Measurements from ENCODE around the gene TECTA.
A peak's percentile ranks its signal among the peaks of the same experiment; 100 is the strongest.

Gene TECTA, protein sequence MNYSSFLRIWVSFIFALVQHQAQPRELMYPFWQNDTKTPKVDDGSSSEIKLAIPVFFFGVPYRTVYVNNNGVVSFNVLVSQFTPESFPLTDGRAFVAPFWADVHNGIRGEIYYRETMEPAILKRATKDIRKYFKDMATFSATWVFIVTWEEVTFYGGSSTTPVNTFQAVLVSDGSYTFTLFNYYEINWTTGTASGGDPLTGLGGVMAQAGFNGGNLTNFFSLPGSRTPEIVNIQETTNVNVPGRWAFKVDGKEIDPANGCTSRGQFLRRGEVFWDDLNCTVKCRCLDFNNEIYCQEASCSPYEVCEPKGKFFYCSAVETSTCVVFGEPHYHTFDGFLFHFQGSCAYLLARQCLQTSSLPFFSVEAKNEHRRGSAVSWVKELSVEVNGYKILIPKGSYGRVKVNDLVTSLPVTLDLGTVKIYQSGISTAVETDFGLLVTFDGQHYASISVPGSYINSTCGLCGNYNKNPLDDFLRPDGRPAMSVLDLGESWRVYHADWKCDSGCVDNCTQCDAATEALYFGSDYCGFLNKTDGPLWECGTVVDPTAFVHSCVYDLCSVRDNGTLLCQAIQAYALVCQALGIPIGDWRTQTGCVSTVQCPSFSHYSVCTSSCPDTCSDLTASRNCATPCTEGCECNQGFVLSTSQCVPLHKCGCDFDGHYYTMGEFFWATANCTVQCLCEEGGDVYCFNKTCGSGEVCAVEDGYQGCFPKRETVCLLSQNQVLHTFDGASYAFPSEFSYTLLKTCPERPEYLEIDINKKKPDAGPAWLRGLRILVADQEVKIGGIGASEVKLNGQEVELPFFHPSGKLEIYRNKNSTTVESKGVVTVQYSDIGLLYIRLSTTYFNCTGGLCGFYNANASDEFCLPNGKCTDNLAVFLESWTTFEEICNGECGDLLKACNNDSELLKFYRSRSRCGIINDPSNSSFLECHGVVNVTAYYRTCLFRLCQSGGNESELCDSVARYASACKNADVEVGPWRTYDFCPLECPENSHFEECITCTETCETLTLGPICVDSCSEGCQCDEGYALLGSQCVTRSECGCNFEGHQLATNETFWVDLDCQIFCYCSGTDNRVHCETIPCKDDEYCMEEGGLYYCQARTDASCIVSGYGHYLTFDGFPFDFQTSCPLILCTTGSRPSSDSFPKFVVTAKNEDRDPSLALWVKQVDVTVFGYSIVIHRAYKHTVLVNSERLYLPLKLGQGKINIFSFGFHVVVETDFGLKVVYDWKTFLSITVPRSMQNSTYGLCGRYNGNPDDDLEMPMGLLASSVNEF (N-terminal part only)

DNA sequence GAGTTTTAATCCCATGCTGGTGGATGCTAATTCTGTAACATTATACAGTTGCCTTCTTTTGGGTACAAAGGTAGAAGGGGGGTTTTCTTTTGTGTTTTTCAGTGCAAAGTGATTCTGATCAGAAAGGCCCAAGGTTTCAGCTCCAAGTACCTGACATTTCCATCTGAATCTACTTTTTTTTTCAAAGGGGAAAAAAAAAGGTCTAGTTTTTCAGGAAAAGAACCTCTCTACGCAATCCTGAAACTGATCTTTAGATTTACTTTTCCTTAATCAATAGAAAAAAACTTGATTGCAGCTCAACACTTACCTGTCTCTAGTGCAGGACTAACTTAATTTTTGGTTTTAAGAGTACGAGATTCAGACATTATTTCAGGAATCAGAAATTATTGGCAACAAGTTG, at the start of gene TECTA:
TSS of gene TECTA (plus strand) at position 301 of the 400 bp plus-strand sequence. CDS start 1,423 bp downstream, outside the sequence.
- DNase-seq (ENCODE audit: low read depth): no peak

DNA sequence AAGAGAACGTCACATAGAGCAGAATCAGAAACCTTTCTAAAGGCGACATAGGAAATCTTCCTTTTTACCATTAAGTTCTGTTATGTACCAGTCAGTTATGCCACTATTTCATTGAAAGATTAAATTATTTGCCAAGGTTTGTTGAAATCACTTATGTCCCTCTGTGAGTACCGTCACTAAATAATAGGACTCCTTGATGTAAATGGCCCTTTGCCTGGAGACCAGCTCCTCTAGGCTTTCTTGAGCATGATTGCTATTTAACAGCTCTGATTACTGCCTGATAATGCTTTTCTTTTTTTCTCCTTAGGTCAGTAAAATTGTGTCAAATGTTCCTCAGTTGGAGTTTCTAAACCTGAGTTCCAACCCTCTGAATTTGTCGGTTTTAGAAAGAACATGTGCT, 47.8 kb upstream of the TECTA start:
- no peak for DNase-seq (ENCODE audit: low read depth)

DNA sequence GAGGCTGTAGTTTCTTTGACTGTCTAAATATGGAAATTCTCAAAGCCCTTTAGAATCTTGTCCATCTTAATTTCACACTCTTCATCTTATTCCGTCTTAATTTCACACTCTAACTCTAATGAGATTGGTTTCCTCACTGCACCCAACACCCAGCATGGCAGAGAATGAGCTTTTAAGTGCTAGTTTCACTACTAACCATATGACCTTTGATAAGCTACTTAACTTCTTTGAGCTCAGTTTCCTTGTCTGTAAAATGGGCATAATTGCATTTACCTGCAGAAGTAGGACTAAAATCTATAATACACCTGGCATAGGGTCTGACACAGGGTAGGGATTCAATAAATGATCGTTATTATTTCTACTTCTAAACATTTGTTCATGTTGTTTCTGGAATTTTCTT, 46.8 kb upstream of the TECTA start:
- no peak for DNase-seq (ENCODE audit: low read depth)

DNA sequence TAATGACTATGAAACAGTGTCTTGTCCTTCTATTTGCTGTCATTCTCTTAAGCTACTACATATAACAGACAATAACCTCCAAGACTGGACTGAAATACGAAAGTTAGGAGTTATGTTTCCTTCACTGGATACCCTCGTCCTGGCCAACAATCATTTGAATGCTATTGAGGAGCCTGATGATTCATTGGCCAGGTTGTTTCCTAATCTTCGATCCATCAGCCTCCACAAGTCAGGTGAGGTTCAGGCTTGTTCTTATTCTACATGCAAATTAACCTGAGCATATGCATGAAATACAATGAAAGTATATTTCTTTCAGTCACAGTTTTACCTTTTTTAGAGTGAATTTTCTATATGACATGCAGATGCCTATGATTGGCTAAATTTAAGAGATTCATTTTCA, 46.0 kb upstream of the TECTA start:
- DNase-seq (ENCODE audit: low read depth): no peak

DNA sequence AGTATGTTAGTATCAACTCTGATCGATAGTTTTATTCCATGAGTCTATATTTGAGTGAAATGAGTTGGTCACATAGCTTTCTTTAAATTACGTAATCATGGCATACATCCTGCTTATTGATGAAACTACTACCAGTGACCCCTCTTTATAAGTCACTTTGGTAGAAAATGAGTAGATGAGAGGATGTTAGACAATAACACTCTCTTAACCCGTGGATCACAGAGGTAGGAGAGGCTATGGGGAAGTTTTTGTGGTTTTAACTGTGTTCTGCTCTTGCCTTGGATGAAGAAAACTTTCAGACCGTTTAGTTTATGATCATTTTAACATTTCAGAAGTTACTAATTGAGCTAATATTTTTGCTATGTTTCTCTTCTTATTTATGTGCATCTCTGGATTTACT, 43.1 kb upstream of the TECTA start:
- no peak for DNase-seq (ENCODE audit: low read depth)

DNA sequence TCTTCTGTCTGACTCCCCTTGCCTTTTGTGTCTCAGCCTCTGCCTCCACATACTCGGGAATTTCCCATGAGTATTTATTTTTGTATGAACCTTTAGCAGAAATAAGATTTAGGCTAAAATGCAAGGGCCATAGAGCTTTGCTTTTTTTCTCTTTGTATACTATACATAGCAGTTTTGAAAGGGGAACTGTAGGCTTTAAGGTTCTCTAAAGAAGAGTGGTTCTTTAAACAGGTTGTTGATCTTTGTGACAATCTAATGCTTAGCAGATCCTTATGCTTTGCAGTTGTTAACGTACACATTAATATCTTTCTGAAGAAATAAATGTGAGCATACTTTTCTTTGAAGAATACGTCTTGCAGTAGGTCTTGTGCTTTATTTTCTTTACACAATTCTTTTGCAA, 42.1 kb upstream of the TECTA start:
- no peak for DNase-seq (ENCODE audit: low read depth)

DNA sequence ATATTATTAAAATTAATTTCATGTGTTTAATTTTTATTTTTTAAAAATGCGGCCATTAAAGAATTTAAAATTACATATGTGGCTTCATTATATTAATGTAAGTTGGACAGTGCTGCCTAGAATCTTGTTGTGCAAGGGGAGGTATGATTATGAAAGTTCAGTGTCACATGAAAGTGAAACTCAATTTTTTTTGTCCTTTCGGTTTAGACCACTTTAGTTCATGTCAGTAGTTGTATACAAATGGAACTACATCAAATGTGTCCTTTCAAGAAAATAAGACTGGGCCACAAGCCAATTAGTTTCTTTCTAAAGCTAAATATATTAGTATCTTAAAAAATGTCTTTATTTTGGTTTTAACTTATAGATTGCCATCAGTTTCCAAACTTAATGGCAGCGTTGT, 41.4 kb upstream of the TECTA start:
- no peak for DNase-seq (ENCODE audit: low read depth)

DNA sequence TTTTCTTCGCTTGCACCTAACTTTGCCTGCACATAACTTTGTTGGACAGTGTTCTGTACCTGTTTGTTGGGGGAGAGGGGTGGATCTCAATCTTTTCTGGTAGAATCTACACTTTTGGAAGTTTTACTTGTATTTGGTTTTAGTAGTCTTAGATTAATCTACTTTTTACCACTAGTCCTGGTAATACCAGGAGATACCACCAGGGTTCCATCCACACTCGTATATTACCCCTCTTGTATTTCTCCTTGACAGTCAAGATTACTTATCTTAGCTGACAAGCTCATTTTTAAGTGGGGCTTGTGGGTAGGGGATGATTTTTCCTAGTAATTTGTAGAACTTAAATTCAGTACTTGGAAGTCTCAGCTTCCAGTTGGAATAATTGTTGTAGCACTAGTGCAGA, 37.3 kb upstream of the TECTA start:
- DNase-seq (ENCODE audit: low read depth): no peak

DNA sequence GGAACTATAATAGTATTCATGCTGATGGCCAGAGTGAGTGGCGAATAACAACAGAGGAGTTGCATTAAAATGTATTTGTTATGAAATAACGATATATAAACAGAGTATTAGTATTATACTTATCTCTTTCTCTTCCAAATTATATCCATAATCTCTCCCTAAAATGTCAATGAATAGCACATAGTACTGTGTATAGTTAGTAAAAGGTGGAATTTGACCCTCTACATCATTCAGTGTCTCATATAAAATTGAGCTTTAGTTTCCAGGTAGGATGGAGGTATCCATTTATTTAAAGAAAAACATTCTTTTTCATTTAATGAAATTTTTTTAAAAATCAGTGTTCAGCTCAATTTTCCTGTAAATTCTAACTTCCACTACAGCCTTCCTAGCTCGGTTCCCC, 34.4 kb upstream of the TECTA start:
- DNase-seq (ENCODE audit: low read depth): no peak

DNA sequence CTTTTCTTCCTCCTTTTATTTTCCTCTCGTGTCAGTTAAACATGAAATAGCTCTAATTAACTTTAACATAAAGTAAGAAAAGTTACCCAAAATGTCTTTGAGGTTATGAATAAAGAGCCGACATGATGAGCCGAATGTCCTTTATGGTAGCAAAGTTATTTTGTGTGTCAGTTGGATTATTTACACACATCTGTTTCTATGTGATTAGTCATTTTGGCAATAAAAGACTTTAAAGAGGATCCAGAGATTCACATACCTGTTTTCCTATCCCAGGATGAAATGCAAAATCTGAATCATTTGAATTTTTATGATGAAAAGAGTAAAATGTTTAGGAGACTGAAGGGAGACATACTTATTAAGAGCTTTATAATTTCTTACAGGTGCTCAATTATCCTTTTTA, 34.0 kb upstream of the TECTA start:
- no peak for DNase-seq (ENCODE audit: low read depth)

DNA sequence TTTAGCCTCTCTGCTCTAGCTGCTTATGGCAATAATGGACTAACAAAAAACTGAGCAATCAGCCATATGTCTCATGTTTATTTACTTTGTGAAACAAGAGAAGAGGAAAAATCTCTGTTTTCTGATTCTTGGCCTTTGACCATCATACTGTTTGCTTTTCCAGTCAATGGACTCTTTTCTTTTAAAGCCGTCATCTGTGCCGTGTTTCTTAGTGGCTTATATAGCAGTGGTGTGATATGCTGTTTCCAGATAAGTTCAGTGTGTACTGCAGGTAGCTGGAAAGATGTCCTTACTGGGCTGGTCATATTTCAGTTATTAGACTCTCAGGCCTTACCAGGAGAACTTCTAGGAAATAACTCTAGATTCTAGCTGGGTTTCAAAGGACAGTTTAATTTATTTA, 33.6 kb upstream of the TECTA start:
- DNase-seq (ENCODE audit: low read depth): no peak

DNA sequence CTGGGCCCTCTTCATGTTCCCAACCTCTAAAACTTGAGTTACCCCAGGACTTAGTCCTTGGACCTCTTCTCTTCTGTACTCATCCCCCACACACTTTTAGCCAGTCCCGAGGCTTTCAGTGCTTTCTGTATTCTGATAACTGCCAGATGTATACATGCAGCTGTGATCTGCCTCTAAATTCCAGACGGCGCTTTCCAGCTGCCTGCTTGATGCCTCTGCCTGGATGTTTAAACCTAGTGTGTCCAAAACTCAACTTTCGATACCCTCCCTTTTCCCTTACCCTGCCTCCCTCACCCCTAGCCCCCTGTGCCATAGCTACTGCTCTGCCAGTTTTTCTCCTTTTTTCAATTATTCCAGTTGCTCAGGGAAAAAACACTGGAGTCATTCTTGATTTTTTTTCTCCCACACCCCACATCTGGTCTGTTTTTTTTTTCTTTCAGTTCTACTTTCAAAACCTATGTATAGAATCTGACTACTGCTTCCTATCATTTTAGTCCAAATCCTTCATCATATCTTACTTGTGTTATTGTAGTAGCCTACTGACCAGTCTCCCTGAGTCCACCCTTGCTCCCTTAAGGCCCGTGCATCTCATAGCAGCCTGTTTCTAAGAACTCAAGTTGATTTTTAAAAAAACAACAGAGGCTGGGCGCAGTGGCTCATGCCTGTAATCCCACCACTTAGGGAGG, 32.9 kb upstream of the TECTA start:
- no peak for DNase-seq (ENCODE audit: low read depth)

DNA sequence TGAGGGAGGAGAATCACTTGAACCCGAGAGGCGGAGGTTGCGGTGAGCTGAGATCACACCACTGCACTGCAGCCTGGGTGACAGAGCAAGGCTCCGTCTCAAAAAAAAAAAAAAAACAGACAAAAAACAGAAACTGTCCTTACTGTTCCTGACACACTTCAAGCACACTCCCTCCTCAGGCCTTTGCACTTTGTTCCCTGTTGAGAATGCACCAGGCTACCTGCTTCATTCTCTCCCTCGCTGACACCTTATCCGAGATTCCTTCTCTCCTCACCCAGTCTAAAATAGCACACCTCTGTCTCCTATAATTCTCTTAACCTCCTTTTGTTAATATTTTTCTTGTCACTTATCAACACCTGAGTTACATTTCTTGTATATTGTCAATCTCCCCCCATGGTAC, 32.3 kb upstream of the TECTA start:
- DNase-seq (ENCODE audit: low read depth): no peak

DNA sequence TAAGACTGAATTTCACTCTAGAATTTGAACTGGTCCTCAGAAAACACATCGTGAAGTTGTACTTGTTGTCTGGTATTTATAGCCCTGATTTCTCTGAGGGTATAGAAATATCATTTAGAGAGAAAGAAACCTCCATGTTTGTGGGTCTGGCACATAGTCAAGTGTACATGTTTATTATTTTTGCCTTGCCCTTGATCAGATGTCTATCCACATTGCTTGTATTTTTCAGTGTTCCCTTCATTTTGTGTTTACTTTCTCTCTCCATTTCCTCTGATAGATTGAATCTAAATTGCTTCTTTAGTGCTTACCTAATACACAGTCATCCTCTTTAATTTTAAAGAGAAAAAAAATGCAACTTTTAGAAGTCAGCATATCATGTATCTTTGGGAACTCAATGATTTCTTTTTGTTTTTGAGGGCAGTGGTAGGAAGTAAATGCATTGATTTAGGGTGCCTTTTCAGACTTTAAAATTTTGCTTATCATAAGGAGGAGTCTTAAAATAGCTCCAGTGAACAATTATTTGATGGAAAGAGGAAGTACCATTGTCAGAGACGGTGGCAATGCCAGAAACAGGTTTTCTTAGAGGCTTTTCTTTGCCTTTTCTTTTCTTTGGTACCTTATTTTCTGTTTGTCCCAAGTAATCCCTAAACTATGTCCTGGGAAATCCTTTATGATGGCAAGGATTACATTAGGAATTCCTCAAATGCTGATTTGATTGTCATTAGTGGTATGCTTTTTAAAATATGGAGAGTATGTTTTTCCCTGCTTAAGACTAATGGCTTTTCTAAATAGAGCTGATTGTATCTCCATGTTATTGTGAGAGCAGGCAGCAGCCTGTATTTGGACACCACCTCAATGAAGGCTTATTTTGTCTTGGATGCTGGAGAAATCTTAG, 29.8 kb upstream of the TECTA start:
- no peak for DNase-seq (ENCODE audit: low read depth)

DNA sequence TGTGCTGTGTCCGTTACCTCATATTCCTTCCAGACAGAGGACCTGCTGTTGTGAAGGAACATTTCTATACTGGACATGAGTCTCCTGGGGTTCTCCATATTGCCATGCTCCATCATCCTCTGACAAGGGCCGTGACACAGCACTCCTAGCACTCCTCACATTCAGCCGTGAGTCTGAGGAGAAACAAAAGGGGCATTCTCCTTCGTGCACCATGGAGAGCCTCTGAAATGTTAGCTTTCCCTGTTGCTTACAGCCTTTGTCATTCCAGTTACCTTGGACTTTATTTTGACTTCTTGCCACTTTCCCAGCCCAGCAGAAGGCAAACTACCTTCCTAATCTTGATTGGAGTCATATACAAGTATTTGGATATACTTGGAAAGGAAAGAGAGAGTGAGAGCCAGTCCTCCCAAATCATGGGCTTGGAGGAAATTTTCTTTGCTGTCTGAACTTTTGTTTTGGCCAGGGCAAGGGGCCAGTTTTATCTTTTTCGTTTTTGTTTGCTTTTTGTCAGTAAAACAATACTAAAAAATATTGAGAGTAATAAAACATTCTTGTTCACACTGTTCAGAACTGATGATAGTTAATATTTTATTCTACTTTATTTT, 29.1 kb upstream of the TECTA start:
- DNase-seq (ENCODE audit: low read depth): no peak

DNA sequence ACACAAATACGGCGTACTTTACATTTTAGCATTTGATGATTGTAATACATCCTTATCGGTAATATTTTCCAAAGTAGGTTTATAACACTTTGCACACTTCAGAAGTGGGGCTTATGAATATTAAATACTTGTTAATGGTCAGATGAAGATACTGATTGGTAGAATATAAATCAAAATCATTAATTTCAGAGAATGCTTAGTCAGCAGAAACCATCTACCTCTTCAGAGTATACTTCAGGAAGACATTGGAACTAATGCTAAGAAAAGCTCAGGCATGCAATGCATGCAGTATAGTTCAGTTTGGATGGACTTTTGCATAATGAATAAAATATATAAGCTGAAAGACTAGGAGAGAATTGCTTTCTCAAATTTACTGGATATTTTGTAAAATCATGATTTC, 19.7 kb upstream of the TECTA start:
- DNase-seq (ENCODE audit: low read depth): no peak

DNA sequence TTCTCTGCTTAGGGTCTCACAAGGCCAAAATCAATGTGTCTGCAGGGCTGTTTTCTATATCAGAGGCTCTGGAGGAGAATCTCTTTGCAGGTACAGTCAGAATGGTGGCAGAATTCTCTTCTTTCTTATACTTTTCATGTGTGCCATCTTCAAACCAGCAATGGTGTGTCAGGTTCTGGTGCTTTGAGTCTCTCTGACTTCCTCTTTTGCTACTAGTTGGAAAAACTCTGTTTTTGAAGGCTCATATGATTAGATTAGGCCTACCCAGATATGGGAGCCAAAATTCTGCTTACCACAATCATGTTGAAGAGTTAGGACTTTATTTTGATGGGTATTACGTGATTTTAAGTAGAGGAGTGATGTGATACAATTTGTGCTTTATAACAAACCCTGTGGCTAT, 18.8 kb upstream of the TECTA start:
- no peak for DNase-seq (ENCODE audit: low read depth)

DNA sequence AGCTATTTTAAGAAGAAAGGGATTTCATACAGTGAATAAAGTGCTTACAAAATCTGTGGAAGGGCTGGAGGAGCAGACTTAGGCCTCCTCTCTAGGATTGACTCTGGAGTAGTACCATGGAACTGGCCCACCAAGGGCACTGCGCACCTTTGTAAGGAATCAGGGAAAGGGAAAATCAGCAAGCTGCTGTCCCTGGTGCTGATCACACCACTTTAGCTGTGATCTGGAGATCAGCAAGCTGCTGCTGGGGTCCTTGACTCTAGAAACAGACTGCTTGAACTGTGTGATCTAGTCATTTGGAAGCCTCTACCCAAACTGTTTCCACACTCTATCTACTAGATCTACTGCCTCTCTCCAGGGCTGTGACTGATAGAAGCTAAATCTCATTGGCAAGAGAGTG, 18.4 kb upstream of the TECTA start:
- DNase-seq (ENCODE audit: low read depth): no peak

DNA sequence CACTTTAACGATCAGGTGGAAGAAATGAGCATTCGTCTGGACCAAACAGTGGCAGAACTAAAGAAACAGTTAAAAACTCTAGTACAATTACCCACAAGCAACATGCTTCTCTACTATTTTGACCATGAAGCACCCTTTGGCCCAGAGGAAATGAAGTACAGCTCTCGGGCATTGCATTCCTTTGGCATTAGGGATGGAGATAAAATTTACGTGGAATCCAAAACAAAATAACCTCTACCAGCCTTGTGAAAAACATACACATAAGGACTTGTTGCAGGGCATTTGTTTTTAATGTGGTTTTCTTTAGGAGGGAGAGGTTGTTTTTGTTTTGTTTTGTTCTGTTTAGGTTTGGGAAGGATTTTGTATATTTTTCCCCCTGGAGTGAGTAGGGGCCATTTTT, 14.2 kb upstream of the TECTA start:
- DNase-seq (ENCODE audit: low read depth): peak; percentile 1

DNA sequence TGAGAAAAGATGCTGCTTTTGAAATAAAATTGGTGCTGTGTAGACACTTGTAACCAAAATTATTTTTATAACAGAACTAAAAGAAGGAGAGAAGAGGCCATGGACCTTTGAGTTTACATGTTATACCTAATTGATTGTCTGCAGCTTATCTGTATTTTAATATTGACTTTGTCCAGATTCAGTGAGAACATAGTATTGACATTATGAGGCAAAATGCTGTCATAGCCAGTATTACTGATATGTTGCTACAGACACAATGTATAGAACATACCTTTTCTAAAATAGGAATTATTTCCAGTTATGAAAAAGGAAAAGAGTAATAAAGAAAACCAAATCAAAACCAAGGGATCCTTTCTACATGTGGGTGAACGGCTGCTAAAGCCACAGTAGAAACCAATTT, 11.5 kb upstream of the TECTA start:
- no peak for DNase-seq (ENCODE audit: low read depth)

Measured in HS-27A (cell line).